Upper lobe of left lung (tissue), 6 donors: ENCODE data around the gene HABP2. TPM values are rescaled to one million over a fixed set of nuclear protein-coding genes. Genes with fewer than 3 reads are reported as not detected.

Experiments
- ATAC-seq, 2 donors: fragments of 200-7000 bp; cut with Tn5 transposase; one replicate each; pipeline ENCODE4 v1.9.1; 2022; ENCODE audit warnings: mild to moderate bottlenecking in 2 of 2, moderate library complexity in 2 of 2; ENCODE audit not compliant: low FRiP score in 2 of 2
- DNase-seq, 2 donors: peaks; one replicate each; pipeline ENCODE4 v3.0.0-alpha.2; 2019 to 2020
- H3K27ac ChIP-seq, 4 donors: fragments of 200-600 bp; sonication (generic); one replicate each; pipeline ENCODE4 v1.5.1; 2016 to 2019
- H3K27me3 ChIP-seq, 4 donors: fragments of 200-600 bp; sonication (generic); one replicate each; pipeline ENCODE4 v1.5.1; 2017 to 2019
- H3K36me3 ChIP-seq, 4 donors: fragments of 200-600 bp; sonication (generic); one replicate each; pipeline ENCODE4 v1.5.1; 2016 to 2019
- H3K4me1 ChIP-seq, 4 donors: fragments of 200-600 bp; sonication (generic); one replicate each; pipeline ENCODE4 v1.5.1; 2018 to 2019
- H3K4me3 ChIP-seq, 4 donors: fragments of 200-600 bp; sonication (generic); one replicate each; pipeline ENCODE4 v1.5.1; 2017 to 2019; ENCODE audit warnings: mild to moderate bottlenecking in 2 of 4, moderate library complexity in 1 of 4
- H3K9me3 ChIP-seq, 4 donors: fragments of 200-600 bp; sonication (generic); one replicate each; pipeline ENCODE4 v1.5.1; 2018 to 2019
- EP300 ChIP-seq, 4 donors: sonication (generic); formaldehyde crosslinking; IDR thresholded peaks; one replicate each; pipeline ENCODE4 v1.5.1; 2017; ENCODE audit warnings: antibody characterized with exemption in 4 of 4, control low read depth in 2 of 4
- POLR2A ChIP-seq, 4 donors: fragments of 450-650 bp; IDR thresholded peaks; one replicate each; pipeline ENCODE4 v1.5.1; 2016 to 2017; ENCODE audit warnings: antibody characterized with exemption in 4 of 4, mild to moderate bottlenecking in 2 of 4
- POLR2AphosphoS5 ChIP-seq, 2 donors: sonication (generic); formaldehyde crosslinking; IDR thresholded peaks; one replicate each; pipeline ENCODE4 v1.5.1; 2017; ENCODE audit warnings: antibody characterized with exemption in 2 of 2
- WGBS, 2 donors: methylation state at CpG; one replicate each; pipeline ENCODE4 v1.1.5; 2017 to 2018; 5-methylcytosine and 5-hydroxymethylcytosine counted together
- total RNA-seq, 6 donors: library from RNA; depleted of rRNA in 4 of 6; stranded (reverse); fragments of >200 nt in 4 of 6; gene quantifications; one replicate each; pipeline versions ENCODE4 v1.1.0 to v1.2.1, GENCODE V29; 2016 to 2021
- TF ChIP-seq, protein P1 (sequence below), 6 experiments: fragments of 450-650 bp in 4 of 6; fragments of 200-600 bp in 2 of 6; sonication (generic) in 2 of 6; IDR thresholded peaks; one replicate each; pipeline ENCODE4 v1.5.1; 2016 to 2019; ENCODE audit warnings: antibody characterized with exemption in 6 of 6
- donor health status: DM: no; HTN: no; CAD: no; lungs with moderate emphysema.
- donor health status: DM: no; HTN: yes; CAD: no; lungs with severe emphysema.

HABP2 gene
- total RNA-seq, 6 donors from 2014 or later, result 0.15 to 10.3 (median 1.3) TPM; not detected in 2

- WGBS, 2 donors, result 35 to 37% methylated on average over 11 of the region's 11 CpGs
- Histone ChIP-seq H3K4me3 (no peak overlapping the region), H3K27ac (no peak overlapping the region), H3K9me3 (no peaks in the 10 kb centered on the region), H3K36me3 (no peaks in the 10 kb centered on the region), H3K4me1 (no peaks in the 10 kb centered on the region), H3K27me3 (no peaks in the 10 kb centered on the region)
- TF ChIP-seq POLR2AphosphoS5 (IDR thresholded peaks at IDR 0.05) (no peak), POLR2A (IDR thresholded peaks at IDR 0.05) (no peak), EP300 (IDR thresholded peaks at IDR 0.05) (no peak)
- TF ChIP-seq, protein P1, sequence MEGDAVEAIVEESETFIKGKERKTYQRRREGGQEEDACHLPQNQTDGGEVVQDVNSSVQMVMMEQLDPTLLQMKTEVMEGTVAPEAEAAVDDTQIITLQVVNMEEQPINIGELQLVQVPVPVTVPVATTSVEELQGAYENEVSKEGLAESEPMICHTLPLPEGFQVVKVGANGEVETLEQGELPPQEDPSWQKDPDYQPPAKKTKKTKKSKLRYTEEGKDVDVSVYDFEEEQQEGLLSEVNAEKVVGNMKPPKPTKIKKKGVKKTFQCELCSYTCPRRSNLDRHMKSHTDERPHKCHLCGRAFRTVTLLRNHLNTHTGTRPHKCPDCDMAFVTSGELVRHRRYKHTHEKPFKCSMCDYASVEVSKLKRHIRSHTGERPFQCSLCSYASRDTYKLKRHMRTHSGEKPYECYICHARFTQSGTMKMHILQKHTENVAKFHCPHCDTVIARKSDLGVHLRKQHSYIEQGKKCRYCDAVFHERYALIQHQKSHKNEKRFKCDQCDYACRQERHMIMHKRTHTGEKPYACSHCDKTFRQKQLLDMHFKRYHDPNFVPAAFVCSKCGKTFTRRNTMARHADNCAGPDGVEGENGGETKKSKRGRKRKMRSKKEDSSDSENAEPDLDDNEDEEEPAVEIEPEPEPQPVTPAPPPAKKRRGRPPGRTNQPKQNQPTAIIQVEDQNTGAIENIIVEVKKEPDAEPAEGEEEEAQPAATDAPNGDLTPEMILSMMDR (IDR thresholded peaks at IDR 0.05), result no peak
- ATAC-seq (no peak), DNase-seq (no peak)
These were observed 19.9 kb downstream of the HABP2 start for GRCh38 chr10:113572520-113573290.

- Histone ChIP-seq H3K4me3 (no peak overlapping the region), H3K9me3 (no peaks in the 10 kb centered on the region), H3K27me3 (no peaks in the 10 kb centered on the region), H3K27ac (no peak overlapping the region), H3K4me1 (no peaks in the 10 kb centered on the region), H3K36me3 (no peaks in the 10 kb centered on the region)
- ATAC-seq (no peak), DNase-seq (no peak)
- TF ChIP-seq, protein P1 (IDR thresholded peaks at IDR 0.05), result no peak
- TF ChIP-seq POLR2A (IDR thresholded peaks at IDR 0.05), result no peak
- TF ChIP-seq EP300 (IDR thresholded peaks at IDR 0.05), result no peak
- no peak for TF ChIP-seq POLR2AphosphoS5 (IDR thresholded peaks at IDR 0.05)
- WGBS, 2 donors, result 43 to 73% methylated on average over 1 of the region's 1 CpG
These were observed 20.5 kb downstream of the HABP2 start for GRCh38 chr10:113573368-113573767.

- no peak for ATAC-seq
- no peak overlapping the region for H3K4me3 ChIP-seq
- TF ChIP-seq POLR2AphosphoS5 (IDR thresholded peaks at IDR 0.05), result no peak
- TF ChIP-seq POLR2A (IDR thresholded peaks at IDR 0.05), result no peak
- TF ChIP-seq, protein P1 (IDR thresholded peaks at IDR 0.05), result no peak
- no peak for TF ChIP-seq EP300 (IDR thresholded peaks at IDR 0.05)
- 73 to 76% methylated on average over 4 of the region's 4 CpGs for WGBS, 2 donors
- no peaks in the 10 kb centered on the region for H3K27me3 ChIP-seq
- DNase-seq, result no peak
- H3K36me3 ChIP-seq, result no peaks in the 10 kb centered on the region
- H3K27ac ChIP-seq, result no peak overlapping the region
- no peaks in the 10 kb centered on the region for H3K9me3 ChIP-seq
- H3K4me1 ChIP-seq, result no peaks in the 10 kb centered on the region
These were observed 24.0 kb downstream of the HABP2 start for GRCh38 chr10:113576852-113577251.

GRCh38 chr10:113578773-113579172, 25.9 kb downstream of the HABP2 start:
- H3K9me3 ChIP-seq, result no peaks in the 10 kb centered on the region
- WGBS, 2 donors, result 69 to 71% methylated on average over 1 of the region's 1 CpG
- H3K4me3 ChIP-seq, result no peak overlapping the region
- TF ChIP-seq EP300 (IDR thresholded peaks at IDR 0.05) (no peak), POLR2AphosphoS5 (IDR thresholded peaks at IDR 0.05) (no peak), POLR2A (IDR thresholded peaks at IDR 0.05) (no peak)
- TF ChIP-seq, protein P1 (IDR thresholded peaks at IDR 0.05), result no peak
- H3K36me3 ChIP-seq, result no peaks in the 10 kb centered on the region
- DNase-seq (no peak), ATAC-seq (no peak)
- no peaks in the 10 kb centered on the region for H3K27me3 ChIP-seq
- H3K27ac ChIP-seq, result no peak overlapping the region
- H3K4me1 ChIP-seq, result no peaks in the 10 kb centered on the region

DNA sequence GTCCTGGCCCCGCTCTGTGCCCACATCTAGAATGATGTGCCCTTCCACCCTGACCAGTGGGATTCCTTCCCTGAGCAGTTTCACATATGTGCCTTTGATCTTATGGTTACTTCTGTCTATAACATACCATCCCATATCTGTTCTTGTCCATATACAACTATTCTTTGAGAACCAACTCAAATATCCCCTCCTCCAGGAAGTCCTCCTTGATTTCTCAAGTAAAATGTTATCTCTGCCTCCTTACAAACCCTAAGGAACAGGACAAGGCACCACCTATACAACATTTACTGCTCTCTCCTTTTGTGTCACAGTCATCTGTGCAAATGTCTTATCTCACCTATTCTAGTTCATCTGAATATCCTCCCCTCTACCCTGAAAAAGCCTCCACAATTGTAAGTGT, 28.2 kb downstream of the HABP2 start:
- DNase-seq, result no peak
- WGBS, 2 donors, result 88 to 100% methylated on average over 1 of the region's 1 CpG
- TF ChIP-seq, protein P1 (IDR thresholded peaks at IDR 0.05), result no peak
- TF ChIP-seq EP300 (IDR thresholded peaks at IDR 0.05), result no peak
- no peaks in the 10 kb centered on the region for H3K4me1 ChIP-seq
- no peak overlapping the region for H3K27ac ChIP-seq
- H3K36me3 ChIP-seq, result no peaks in the 10 kb centered on the region
- ATAC-seq, result no peak
- H3K4me3 ChIP-seq, result no peak overlapping the region
- H3K27me3 ChIP-seq, result no peaks in the 10 kb centered on the region
- no peaks in the 10 kb centered on the region for H3K9me3 ChIP-seq
